Lung (tissue), 12 donors: ENCODE measurements around the gene PRMT2. TPM values are rescaled to one million over a fixed set of nuclear protein-coding genes. Genes with fewer than 3 reads are reported as not detected.

Source experiments
- ATAC-seq: fragments of 200-7000 bp; cut with Tn5 transposase; one replicate; pipeline ENCODE4 v1.9.1; 2020; ENCODE audit warnings: moderate number of reproducible peaks; ENCODE audit not compliant: insufficient read depth, low FRiP score
- DNase-seq, 3 donors: peaks; one replicate each; pipeline ENCODE4 v3.0.0-alpha.2; 2013 to 2017
- H3K27ac ChIP-seq, 2 donors: one replicate each; pipeline ENCODE4 v1.5.1; 2013; ENCODE audit warnings: mild to moderate bottlenecking in 2 of 2, moderate library complexity in 2 of 2, control low read depth in 1 of 2, inconsistent platforms in 1 of 2, low read depth in 1 of 2, low read length in 1 of 2
- H3K27me3 ChIP-seq, 3 donors: one replicate each; pipeline ENCODE4 v1.5.1; 2013; ENCODE audit warnings: low read length in 2 of 3; ENCODE audit not compliant: control insufficient read depth in 3 of 3, insufficient read depth in 3 of 3
- H3K36me3 ChIP-seq, 4 donors: one replicate each; pipeline ENCODE4 v1.5.1; 2013; ENCODE audit warnings: low read length in 4 of 4, mild to moderate bottlenecking in 1 of 4, moderate library complexity in 1 of 4; ENCODE audit not compliant: control insufficient read depth in 4 of 4, insufficient read depth in 4 of 4
- H3K4me1 ChIP-seq, 5 donors: one replicate each; pipeline ENCODE4 v1.5.1; 2013; ENCODE audit warnings: low read length in 5 of 5, mild to moderate bottlenecking in 2 of 5, moderate library complexity in 1 of 5; ENCODE audit not compliant: control insufficient read depth in 5 of 5, insufficient read depth in 5 of 5
- H3K4me3 ChIP-seq: one replicate; pipeline ENCODE4 v1.5.1; 2013; ENCODE audit warnings: mild to moderate bottlenecking, control low read depth, moderate library complexity
- H3K9ac ChIP-seq, 2 donors: one replicate each; pipeline ENCODE4 v1.5.1; 2013; ENCODE audit warnings: low read length in 2 of 2, control low read depth in 1 of 2; ENCODE audit not compliant: insufficient read depth in 1 of 2
- H3K9me3 ChIP-seq, 4 donors: one replicate each; pipeline ENCODE4 v1.5.1; 2013; ENCODE audit warnings: low read length in 3 of 4, mild to moderate bottlenecking in 1 of 4, moderate library complexity in 1 of 4; ENCODE audit not compliant: control insufficient read depth in 4 of 4, insufficient read depth in 3 of 4
- CTCF ChIP-seq: IDR thresholded peaks from 2 replicates; pipeline ENCODE4 v1.5.1; 2012; ENCODE audit warnings: mild to moderate bottlenecking; ENCODE audit errors: control extremely low read depth, extremely low read depth
- WGBS, 2 donors: extraction: QIAGEN DNeasy Blood & Tissue Kit; methylation state at CpG; one replicate each; pipeline ENCODE4 v1.1.7; 2013; 5-methylcytosine and 5-hydroxymethylcytosine counted together
- polyA plus RNA-seq, 2 donors: library from polyadenylated mRNA; stranded (reverse); fragments of 200-250 nt; gene quantifications; one replicate each; pipeline ENCODE4 v1.2.1, GENCODE V29; 2013
- total RNA-seq, 2 donors: library from RNA; depleted of rRNA in 1 of 2; stranded (reverse); fragments of >200 nt in 1 of 2; gene quantifications; one replicate each; pipeline ENCODE4 v1.2.1, GENCODE V29; 2014 to 2021
- donor health status: control.
- donor health status: control.
- donor health status: Bipolar disorder and iron deficiency.
- donor health status: healthy.
- donor health status: DM: yes; HTN: yes; CAD: no.

The PRMT2 gene
- total and polyA plus RNA-seq, 4 donors = 58.2 to 114 (median 90.8) TPM

- no peak for ATAC-seq
- no peak for DNase-seq
- no peak for TF ChIP-seq CTCF
- WGBS, 2 donors = 96 to 97% methylated on average over 27 of the region's 27 CpGs
- Histone ChIP-seq H3K27ac (no peak overlapping the region), H3K9ac (no peak overlapping the region), H3K36me3 (peaks cover 40 to 68% (median 57%) of the 10 kb centered on the region in 4 donors), H3K9me3 (peaks cover 0 to under 1% (median 0%) of the 10 kb centered on the region in 4 donors), H3K4me3 (no peak overlapping the region), H3K27me3 (no peaks in the 10 kb centered on the region), H3K4me1 (no peaks in the 10 kb centered on the region)
Observed at GRCh38 chr21:46648539-46648938, 13.1 kb downstream of the PRMT2 start.

GRCh38 chr21:46649356-46649755 lies 13.9 kb downstream of the PRMT2 start:
- ATAC-seq (no peak), DNase-seq (no peak)
- H3K27ac ChIP-seq = no peak overlapping the region
- H3K27me3 ChIP-seq = no peaks in the 10 kb centered on the region
- H3K9ac ChIP-seq = no peak overlapping the region
- peaks cover 41 to 69% (median 57%) of the 10 kb centered on the region in 4 donors for H3K36me3 ChIP-seq
- peaks cover 0 to 5% (median 1%) of the 10 kb centered on the region in 4 donors for H3K9me3 ChIP-seq
- no peak overlapping the region for H3K4me3 ChIP-seq
- WGBS, 2 donors = 95% methylated on average over 18 to 19 of the region's 19 CpGs
- H3K4me1 ChIP-seq = no peaks in the 10 kb centered on the region
- no peak for TF ChIP-seq CTCF

DNA sequence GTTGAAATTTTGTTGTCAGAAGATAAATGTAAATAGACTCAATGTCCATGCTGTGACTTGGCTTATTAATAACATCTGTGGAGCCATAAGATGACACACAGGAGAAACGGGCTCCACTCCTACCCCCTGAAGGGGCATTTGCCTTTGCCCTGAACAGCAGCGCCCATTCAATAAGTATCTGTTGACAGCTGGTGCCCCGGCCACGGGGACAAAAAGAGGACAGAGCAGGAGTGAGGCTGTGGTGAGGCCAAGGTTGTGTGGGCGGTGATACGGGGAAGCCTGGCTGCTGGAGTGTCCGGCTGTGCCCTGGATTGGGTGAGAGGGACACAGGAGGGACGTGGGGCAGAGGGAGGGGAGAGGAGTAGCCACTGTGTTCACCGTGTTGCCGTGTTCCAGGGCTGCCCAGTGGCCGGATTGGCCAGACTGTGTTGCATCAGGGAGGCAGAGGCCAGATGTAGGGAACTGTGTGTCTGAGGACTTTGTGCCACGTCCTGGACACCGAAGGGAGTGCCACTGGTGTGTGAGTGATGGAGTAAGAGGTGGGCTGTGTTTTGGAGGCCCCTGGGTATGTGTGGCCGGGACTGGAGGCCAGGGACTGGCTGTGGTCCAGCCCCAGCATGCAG lies 15.1 kb downstream of the PRMT2 start:
- no peaks in the 10 kb centered on the region for H3K27me3 ChIP-seq
- TF ChIP-seq CTCF = no peak
- no peak overlapping the region for H3K9ac ChIP-seq
- WGBS, 2 donors = 94 to 97% methylated on average over 13 to 14 of the region's 14 CpGs
- peaks cover 0 to 14% (median 3%) of the 10 kb centered on the region in 4 donors for H3K9me3 ChIP-seq
- ATAC-seq (no peak), DNase-seq (no peak)
- H3K4me1 ChIP-seq = no peaks in the 10 kb centered on the region
- no peak overlapping the region for H3K27ac ChIP-seq
- no peak overlapping the region for H3K4me3 ChIP-seq
- H3K36me3 ChIP-seq = peaks cover 30 to 76% (median 58%) of the 10 kb centered on the region in 4 donors

- Histone ChIP-seq H3K4me3 (no peak overlapping the region), H3K36me3 (peaks cover 26 to 77% (median 57%) of the 10 kb centered on the region in 4 donors), H3K9ac (no peak overlapping the region), H3K27me3 (no peaks in the 10 kb centered on the region), H3K4me1 (no peaks in the 10 kb centered on the region), H3K27ac (no peak overlapping the region), H3K9me3 (peaks cover 0 to 18% (median 4%) of the 10 kb centered on the region in 4 donors)
- no peak for TF ChIP-seq CTCF
- no peak for DNase-seq
- ATAC-seq = no peak
- WGBS, 2 donors = 96 to 100% methylated on average over 7 of the region's 7 CpGs
Observed at GRCh38 chr21:46651121-46651520, 15.6 kb downstream of the PRMT2 start.
